Activated B cell treated with CpG ODN at 0.5 μM for 24 hours (primary cell): ENCODE data around the gene FNIP1. TPM values are rescaled to one million over a fixed set of nuclear protein-coding genes. Genes with fewer than 3 reads are reported as not detected.

Experiments
- ATAC-seq: fragments of 200-7000 bp; cut with Tn5 transposase; one replicate; pipeline ENCODE4 v1.10.0; 2021; ENCODE audit warnings: low read depth, mild to moderate bottlenecking, moderate library complexity
- CTCF ChIA-PET: fragments of 350-600 bp; sonication (Branson Sonifier 250); formaldehyde crosslinking; loops from one replicate; lab custom pipeline; 2021; ENCODE audit warnings: antibody characterized with exemption; lab: Charles Lee
- POLR2A ChIA-PET: fragments of 350-600 bp; sonication (Branson Sonifier 250); formaldehyde crosslinking; loops from one replicate; lab custom pipeline; 2021; ENCODE audit warnings: antibody characterized with exemption; lab: Charles Lee
- DNase-seq: peaks from one replicate; pipeline ENCODE4 v3.0.0; 2022
- H3K27ac Mint-ChIP-seq: one replicate; pipeline ENCODE4 v1.8.0; 2020; ENCODE audit warnings: mixed read lengths
- H3K27me3 Mint-ChIP-seq: one replicate; pipeline ENCODE4 v1.8.0; 2021; ENCODE audit warnings: mixed read lengths
- H3K36me3 Mint-ChIP-seq: one replicate; pipeline ENCODE4 v1.8.0; 2021; ENCODE audit warnings: low read depth, mixed read lengths
- H3K4me1 Mint-ChIP-seq: one replicate; pipeline ENCODE4 v1.8.0; 2021; ENCODE audit warnings: mixed read lengths
- H3K4me3 Mint-ChIP-seq: one replicate; pipeline ENCODE4 v1.8.0; 2020; ENCODE audit warnings: mild to moderate bottlenecking, mixed read lengths
- H3K9me3 Mint-ChIP-seq: one replicate; pipeline ENCODE4 v1.8.0; 2020; ENCODE audit warnings: mixed read lengths
- intact Hi-C: fragments of 100-400 bp; cut with micrococcal nuclease; formaldehyde crosslinking; loops from one replicate; pipeline ENCODE4 v1.15.1; 2024
- total RNA-seq: library from RNA; stranded (reverse); gene quantifications from 2 replicates; pipeline ENCODE4 v1.2.3, GENCODE V29; 2022
- TF ChIP-seq, protein P1 (sequence below): fragments of 200-600 bp; IDR thresholded peaks from one replicate; pipeline ENCODE4 v1.8.0; 2022; ENCODE audit warnings: antibody characterized with exemption, mild to moderate bottlenecking

Gene FNIP1
- total RNA-seq, 1 donor from 2014 or later, result 34.0 TPM

DNA sequence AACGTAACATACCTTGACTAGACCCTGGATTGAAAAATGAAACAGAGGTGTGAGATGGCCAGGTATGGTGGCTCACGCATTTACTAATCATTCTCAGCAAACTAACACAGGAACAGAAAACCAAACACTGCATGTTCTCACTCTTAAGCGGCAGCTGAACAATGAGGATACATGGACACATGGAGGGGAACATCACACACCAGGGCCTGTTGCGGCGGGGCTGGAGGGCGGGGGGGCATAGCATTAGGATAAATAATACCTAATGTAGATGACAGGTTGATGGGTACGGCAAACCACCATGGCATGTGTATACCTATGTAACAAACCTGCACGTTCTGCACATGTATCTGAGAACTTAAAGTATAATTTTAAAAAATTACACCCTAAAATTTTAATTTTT is 177.7 kb downstream of the FNIP1 start:
- DNase-seq (no peak), ATAC-seq (no peak)
- H3K27me3 Mint-ChIP-seq, result no peaks in the 10 kb centered on the region
- peaks cover 2% of the 10 kb centered on the region for H3K9me3 Mint-ChIP-seq
- ChIA-PET POLR2A (no interaction called here), CTCF (no interaction called here)
- TF ChIP-seq, protein P1, sequence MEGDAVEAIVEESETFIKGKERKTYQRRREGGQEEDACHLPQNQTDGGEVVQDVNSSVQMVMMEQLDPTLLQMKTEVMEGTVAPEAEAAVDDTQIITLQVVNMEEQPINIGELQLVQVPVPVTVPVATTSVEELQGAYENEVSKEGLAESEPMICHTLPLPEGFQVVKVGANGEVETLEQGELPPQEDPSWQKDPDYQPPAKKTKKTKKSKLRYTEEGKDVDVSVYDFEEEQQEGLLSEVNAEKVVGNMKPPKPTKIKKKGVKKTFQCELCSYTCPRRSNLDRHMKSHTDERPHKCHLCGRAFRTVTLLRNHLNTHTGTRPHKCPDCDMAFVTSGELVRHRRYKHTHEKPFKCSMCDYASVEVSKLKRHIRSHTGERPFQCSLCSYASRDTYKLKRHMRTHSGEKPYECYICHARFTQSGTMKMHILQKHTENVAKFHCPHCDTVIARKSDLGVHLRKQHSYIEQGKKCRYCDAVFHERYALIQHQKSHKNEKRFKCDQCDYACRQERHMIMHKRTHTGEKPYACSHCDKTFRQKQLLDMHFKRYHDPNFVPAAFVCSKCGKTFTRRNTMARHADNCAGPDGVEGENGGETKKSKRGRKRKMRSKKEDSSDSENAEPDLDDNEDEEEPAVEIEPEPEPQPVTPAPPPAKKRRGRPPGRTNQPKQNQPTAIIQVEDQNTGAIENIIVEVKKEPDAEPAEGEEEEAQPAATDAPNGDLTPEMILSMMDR, result no peak
- H3K36me3 Mint-ChIP-seq, result peaks cover 36% of the 10 kb centered on the region
- intact Hi-C loops, result no loop called here
- H3K4me3 Mint-ChIP-seq, result no peak overlapping the region
- peaks cover 65% of the 10 kb centered on the region for H3K4me1 Mint-ChIP-seq
- H3K27ac Mint-ChIP-seq, result no peak overlapping the region

GRCh38 chr5:131617140-131617822 is 179.5 kb downstream of the FNIP1 start:
- POLR2A ChIA-PET, result interaction anchor here (1.0 kb wide), 1 partner anchor 19 kb away, joined by 3 read pairs; no protein-coding TSS in a partner anchor
- H3K4me1 Mint-ChIP-seq, result peaks cover 70% of the 10 kb centered on the region
- H3K4me3 Mint-ChIP-seq, result no peak overlapping the region
- TF ChIP-seq, protein P1, result no peak
- ATAC-seq (no peak), DNase-seq (no peak)
- H3K27me3 Mint-ChIP-seq, result no peaks in the 10 kb centered on the region
- peaks cover 25% of the 10 kb centered on the region for H3K36me3 Mint-ChIP-seq
- intact Hi-C loops, result loop anchor here (2.0 kb wide), 1 partner anchor 14 kb away; no protein-coding TSS in a partner anchor
- no peak overlapping the region for H3K27ac Mint-ChIP-seq
- CTCF ChIA-PET, result no interaction called here
- peaks cover 2% of the 10 kb centered on the region for H3K9me3 Mint-ChIP-seq

DNA sequence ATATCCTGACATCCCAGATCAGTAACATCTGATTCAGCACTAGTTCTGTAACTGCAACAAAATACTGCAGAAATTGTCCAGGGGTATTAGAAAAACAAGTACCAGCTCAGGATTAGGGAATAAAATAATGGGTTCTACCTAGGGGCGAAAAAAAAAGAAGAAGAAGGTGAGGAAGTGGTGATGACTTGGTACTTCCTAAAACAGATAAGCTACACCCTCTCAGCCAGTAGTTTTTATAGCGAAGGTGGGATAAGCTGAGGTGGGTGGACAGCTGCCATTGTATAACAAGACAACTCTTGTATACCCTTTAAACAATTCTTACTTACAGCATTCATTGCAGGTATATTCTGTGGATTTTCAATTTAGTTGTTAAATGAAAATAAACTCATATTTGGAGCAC is 180.9 kb downstream of the FNIP1 start:
- ATAC-seq (no peak), DNase-seq (no peak)
- POLR2A ChIA-PET, result interaction anchor here (0.7 to 1.0 kb wide), 2 partner anchors 11 to 20 kb away, joined by 3 read pairs; no protein-coding TSS in a partner anchor
- CTCF ChIA-PET, result no interaction called here
- Mint-ChIP-seq H3K9me3 (peaks cover 2% of the 10 kb centered on the region), H3K36me3 (peaks cover 18% of the 10 kb centered on the region), H3K4me3 (no peak overlapping the region), H3K27me3 (no peaks in the 10 kb centered on the region), H3K27ac (no peak overlapping the region), H3K4me1 (peaks cover 65% of the 10 kb centered on the region)
- TF ChIP-seq, protein P1, result no peak
- intact Hi-C loops, result loop anchor here (2.0 kb wide), 1 partner anchor 15 kb away; no protein-coding TSS in a partner anchor

- Mint-ChIP-seq H3K36me3 (peaks cover 14% of the 10 kb centered on the region), H3K27ac (no peak overlapping the region), H3K27me3 (no peaks in the 10 kb centered on the region), H3K4me1 (peaks cover 69% of the 10 kb centered on the region), H3K4me3 (no peak overlapping the region), H3K9me3 (peaks cover 2% of the 10 kb centered on the region)
- ChIA-PET CTCF (interaction anchor here (0.8 kb wide), 3 partner anchors 24 to 392 kb away, joined by 3 read pairs; no protein-coding TSS in a partner anchor), POLR2A (interaction anchor here (0.5 to 0.8 kb wide), 4 partner anchors 22 to 165 kb away, joined by 3 to 9 read pairs (median 3); no protein-coding TSS in a partner anchor)
- DNase-seq (no peak), ATAC-seq (no peak)
- intact Hi-C loops, result no loop called here
- TF ChIP-seq, protein P1, result no peak
These were observed 183.4 kb downstream of the FNIP1 start for GRCh38 chr5:131613423-131613822.

GRCh38 chr5:131611064-131611381 is 185.8 kb downstream of the FNIP1 start:
- H3K4me3 Mint-ChIP-seq, result no peak overlapping the region
- intact Hi-C loops, result no loop called here
- TF ChIP-seq, protein P1, result no peak
- DNase-seq, result no peak
- no peaks in the 10 kb centered on the region for H3K27me3 Mint-ChIP-seq
- peaks cover 2% of the 10 kb centered on the region for H3K9me3 Mint-ChIP-seq
- peaks cover 13% of the 10 kb centered on the region for H3K36me3 Mint-ChIP-seq
- CTCF ChIA-PET, result no interaction called here
- no peak overlapping the region for H3K27ac Mint-ChIP-seq
- no peak for ATAC-seq
- peaks cover 72% of the 10 kb centered on the region for H3K4me1 Mint-ChIP-seq
- POLR2A ChIA-PET, result no interaction called here
